H9 (cell line): Measurements from ENCODE around the gene TMOD3. TPM values are rescaled to one million over a fixed set of nuclear protein-coding genes. Genes with fewer than 3 reads are reported as not detected.

ENCODE experiments used
- DNase-seq: peaks from one replicate; pipeline ENCODE4 v3.0.0-alpha.2; 2017
- H2AFZ ChIP-seq: one replicate; pipeline ENCODE4 v1.6.1; 2013; ENCODE audit warnings: mild to moderate bottlenecking, low read length, control low read depth, moderate library complexity
- H2AK5ac ChIP-seq: 2 replicates; pipeline ENCODE4 v1.6.1; 2013; ENCODE audit warnings: low read length, control low read depth, mixed read lengths; ENCODE audit not compliant: insufficient read length
- H2BK120ac ChIP-seq: one replicate; pipeline ENCODE4 v1.6.1; 2013; ENCODE audit warnings: low read depth, mild to moderate bottlenecking, low read length, control low read depth, inconsistent platforms; ENCODE audit not compliant: poor library complexity, severe bottlenecking
- H2BK12ac ChIP-seq: 2 replicates; pipeline ENCODE4 v1.6.1; 2013; ENCODE audit warnings: low read length, control low read depth, mixed read lengths, low read depth; ENCODE audit not compliant: insufficient read length
- H2BK15ac ChIP-seq: 2 replicates; pipeline ENCODE4 v1.6.1; 2013; ENCODE audit warnings: low read depth, low read length, control low read depth
- H2BK20ac ChIP-seq: one replicate; pipeline ENCODE4 v1.6.1; 2013; ENCODE audit warnings: low read depth, mild to moderate bottlenecking, low read length, control low read depth, inconsistent platforms; ENCODE audit not compliant: poor library complexity, severe bottlenecking
- H2BK5ac ChIP-seq: 2 replicates; pipeline ENCODE4 v1.6.1; 2013; ENCODE audit warnings: low read length, control low read depth, mixed read lengths; ENCODE audit not compliant: insufficient read length
- H3K14ac ChIP-seq: 2 replicates; pipeline ENCODE4 v1.6.1; 2013; ENCODE audit warnings: low read length, control low read depth; ENCODE audit not compliant: insufficient read depth
- H3K18ac ChIP-seq: 2 replicates; pipeline ENCODE4 v1.6.1; 2013; ENCODE audit warnings: low read depth, mild to moderate bottlenecking, mixed read lengths, low read length, control low read depth; ENCODE audit not compliant: insufficient read length
- H3K23ac ChIP-seq: 2 replicates; pipeline ENCODE4 v1.6.1; 2013; ENCODE audit warnings: low read length, control low read depth, mixed read lengths, low read depth; ENCODE audit not compliant: insufficient read length
- H3K23me2 ChIP-seq: 2 replicates; pipeline ENCODE4 v1.6.1; 2013; ENCODE audit warnings: low read depth, mild to moderate bottlenecking, mixed read lengths, low read length, control low read depth; ENCODE audit not compliant: insufficient read length, poor library complexity, severe bottlenecking
- H3K27ac ChIP-seq: 2 replicates; pipeline ENCODE4 v1.5.1; 2013; ENCODE audit warnings: low read length, control low read depth, mixed read lengths, low read depth; ENCODE audit not compliant: insufficient read length
- H3K27me3 ChIP-seq: 2 replicates; pipeline ENCODE4 v1.6.1; 2013; ENCODE audit warnings: low read length, control low read depth, inconsistent platforms; ENCODE audit not compliant: insufficient read depth
- H3K4ac ChIP-seq: 2 replicates; pipeline ENCODE4 v1.6.1; 2013; ENCODE audit warnings: low read depth, mild to moderate bottlenecking, control low read depth, inconsistent platforms, low read length, moderate library complexity
- H3K4me1 ChIP-seq: 2 replicates; pipeline ENCODE4 v1.6.1; 2013; ENCODE audit warnings: low read length, control low read depth, inconsistent platforms; ENCODE audit not compliant: insufficient read depth
- H3K4me2 ChIP-seq: 2 replicates; pipeline ENCODE4 v1.6.1; 2013; ENCODE audit warnings: low read length, control low read depth, mixed read lengths; ENCODE audit not compliant: insufficient read length, insufficient read depth
- H3K56ac ChIP-seq: 2 replicates; pipeline ENCODE4 v1.6.1; 2013; ENCODE audit warnings: low read depth, mild to moderate bottlenecking, mixed read lengths, low read length, control low read depth; ENCODE audit not compliant: insufficient read length
- H3K79me1 ChIP-seq: 2 replicates; pipeline ENCODE4 v1.6.1; 2013; ENCODE audit warnings: low read depth, mild to moderate bottlenecking, moderate library complexity, low read length, control low read depth, inconsistent platforms; ENCODE audit not compliant: insufficient read depth, poor library complexity, severe bottlenecking
- H3K79me2 ChIP-seq: 2 replicates; pipeline ENCODE4 v1.6.1; 2013; ENCODE audit warnings: low read length, control low read depth, inconsistent platforms; ENCODE audit not compliant: insufficient read depth
- H3K9ac ChIP-seq: 2 replicates; pipeline ENCODE4 v1.6.1; 2013; ENCODE audit warnings: low read length, control low read depth, mixed read lengths; ENCODE audit not compliant: insufficient read length; ENCODE audit errors: extremely low read depth
- H3K9me3 ChIP-seq: one replicate; pipeline ENCODE4 v1.6.1; 2013; ENCODE audit warnings: low read depth, low read length, inconsistent platforms; ENCODE audit not compliant: control insufficient read depth
- H3T11ph ChIP-seq: one replicate; pipeline ENCODE4 v1.6.1; 2013; ENCODE audit warnings: mild to moderate bottlenecking, low read length, control low read depth, inconsistent platforms
- H4K20me1 ChIP-seq: one replicate; pipeline ENCODE4 v1.6.1; 2013; ENCODE audit not compliant: control insufficient read depth, insufficient read length, insufficient read depth
- H4K5ac ChIP-seq: 2 replicates; pipeline ENCODE4 v1.6.1; 2013; ENCODE audit warnings: low read depth, mild to moderate bottlenecking, mixed read lengths, low read length, control low read depth; ENCODE audit not compliant: insufficient read length
- H4K8ac ChIP-seq: replicated peaks from 2 replicates; pipeline ENCODE4 v1.6.1; 2013; ENCODE audit warnings: low read length, control low read depth, mixed read lengths, low read depth; ENCODE audit not compliant: insufficient read length
- H4K91ac ChIP-seq: 2 replicates; pipeline ENCODE4 v1.6.1; 2013; ENCODE audit warnings: low read depth, mild to moderate bottlenecking, moderate library complexity, mixed read lengths, low read length, control low read depth; ENCODE audit not compliant: insufficient read length
- H3K27ac Mint-ChIP-seq, 3 experiments: 2 replicates in 2 of 3; 3 replicates in 1 of 3; pipeline ENCODE4 v1.8.0; 2020 to 2021; ENCODE audit warnings: mixed read lengths in 3 of 3, mild to moderate bottlenecking in 1 of 3, moderate library complexity in 1 of 3
- H3K27me3 Mint-ChIP-seq: 2 replicates; pipeline ENCODE4 v1.8.0; 2021; ENCODE audit warnings: low read depth, mild to moderate bottlenecking, moderate library complexity, mixed read lengths
- H3K36me3 Mint-ChIP-seq, 3 experiments: 2 replicates in 2 of 3; 3 replicates in 1 of 3; pipeline ENCODE4 v1.8.0; 2020 to 2021; ENCODE audit warnings: low read depth in 3 of 3, mixed read lengths in 3 of 3; ENCODE audit not compliant: insufficient read depth in 1 of 3
- H3K4me1 Mint-ChIP-seq, 2 experiments: 2 replicates each; pipeline ENCODE4 v1.8.0; 2020; ENCODE audit warnings: mixed read lengths in 2 of 2
- H3K4me3 Mint-ChIP-seq, 2 experiments: 2 replicates in 1 of 2; 3 replicates in 1 of 2; pipeline ENCODE4 v1.8.0; 2020 to 2021; ENCODE audit warnings: mild to moderate bottlenecking in 2 of 2, mixed read lengths in 2 of 2, moderate library complexity in 1 of 2
- H3K9me3 Mint-ChIP-seq, 2 experiments: 2 replicates in 1 of 2; 3 replicates in 1 of 2; pipeline ENCODE4 v1.8.0; 2020; ENCODE audit warnings: mild to moderate bottlenecking in 2 of 2, mixed read lengths in 2 of 2, moderate library complexity in 1 of 2
- CTCF ChIP-seq: fragments of 200-600 bp; sonication (generic); conservative IDR thresholded peaks from 3 replicates; pipeline ENCODE4 v1.8.0; 2021; ENCODE audit warnings: antibody characterized with exemption, mild to moderate bottlenecking
- WGBS: extraction: QIAGEN DNeasy Blood & Tissue Kit; methylation state at CpG from one replicate; pipeline ENCODE4 v1.1.7; 2013; ENCODE audit warnings: missing lambda C conversion rate, low lambda C conversion rate, mixed read lengths; ENCODE audit not compliant: insufficient read length; ENCODE audit errors: extremely low coverage; 5-methylcytosine and 5-hydroxymethylcytosine counted together
- total RNA-seq: library from RNA; stranded (reverse); gene quantifications from 2 replicates; pipeline ENCODE4 v1.2.1, GENCODE V29; 2021

TMOD3 gene
- total RNA-seq, 1 experiment from 2014 or later = 24.7 TPM

GRCh38 chr15:51879555-51879954 is 50.1 kb downstream of the TMOD3 start:
- no peaks in the 10 kb centered on the region for H3K27me3 ChIP-seq

More at GRCh38 chr15:51879555-51879954, 50.1 kb downstream of the TMOD3 start:
- no peak overlapping the region for H3K4me3 Mint-ChIP-seq
- no peaks in the 10 kb centered on the region for H3K27me3 Mint-ChIP-seq
- Histone ChIP-seq H3K56ac (no peak overlapping the region), H4K20me1 (no peaks in the 10 kb centered on the region), H3K4me1 (0 out of 2 replicates have a peak, but pooled peaks cover 2% of the 10 kb centered on the region), H3K79me1 (no peaks in the 10 kb centered on the region), H4K8ac (no peak overlapping the region), H3K23me2 (no peaks in the 10 kb centered on the region), H3K23ac (no peak overlapping the region), H4K5ac (no peak overlapping the region), H3K14ac (no peak overlapping the region), H3K18ac (no peak overlapping the region), H2BK20ac (no peak overlapping the region), H2BK12ac (no peak overlapping the region), H4K91ac (no peak overlapping the region), H3T11ph (no peak overlapping the region), H3K4ac (no peak overlapping the region), H3K27ac (no peak overlapping the region), H3K79me2 (no peaks in the 10 kb centered on the region), H2AFZ (no peak overlapping the region), H3K9ac (no peak overlapping the region), H2AK5ac (no peak overlapping the region), H2BK120ac (no peak overlapping the region), H2BK5ac (no peak overlapping the region), H3K4me2 (no peak overlapping the region), H2BK15ac (no peak overlapping the region), H3K9me3 (no peaks in the 10 kb centered on the region)
- TF ChIP-seq CTCF = no peak
- no peak overlapping the region for H3K27ac Mint-ChIP-seq
- peaks cover 7 to 15% (median 8%) of the 10 kb centered on the region in 3 experiments for H3K36me3 Mint-ChIP-seq
- DNase-seq = no peak
- H3K9me3 Mint-ChIP-seq = peaks cover 0 to 5% of the 10 kb centered on the region in 2 experiments; a peak in 4 of 5 replicates
- H3K4me1 Mint-ChIP-seq = peaks cover 7 to 9% of the 10 kb centered on the region in 2 experiments
- no CpG with 5 or more reads among the region's 1 CpG for WGBS
